SJSA1 (cell line): ENCODE data around the gene CCDC85B. TPM values are rescaled to one million over a fixed set of nuclear protein-coding genes. Genes with fewer than 3 reads are reported as not detected.
A peak's percentile ranks its signal among the peaks of the same experiment; 100 is the strongest.

Experiments
- DNase-seq, 2 experiments: peaks; one replicate each; pipeline ENCODE4 v3.0.0-alpha.2; 2015 to 2020; ENCODE audit warnings: low spot score in 2 of 2, low read depth in 1 of 2
- H3K27ac ChIP-seq: fragments of 250-450 bp; sonication (Bioruptor Pico); 2 replicates; pipeline ENCODE4 v1.5.1; 2020; ENCODE audit warnings: mild to moderate bottlenecking, moderate library complexity
- H3K27me3 ChIP-seq: fragments of 250-450 bp; sonication (Bioruptor Pico); replicated peaks from 2 replicates; pipeline ENCODE4 v1.5.1; 2020; ENCODE audit warnings: mild to moderate bottlenecking, moderate library complexity
- H3K36me3 ChIP-seq: fragments of 250-450 bp; sonication (Bioruptor Pico); 2 replicates; pipeline ENCODE4 v1.5.1; 2020; ENCODE audit warnings: mild to moderate bottlenecking
- H3K4me1 ChIP-seq: fragments of 250-450 bp; sonication (Bioruptor Pico); replicated peaks from 2 replicates; pipeline ENCODE4 v1.6.1; 2021; ENCODE audit warnings: mild to moderate bottlenecking
- H3K4me3 ChIP-seq: fragments of 250-450 bp; sonication (Bioruptor Pico); 2 replicates; pipeline ENCODE4 v1.5.1; 2020; ENCODE audit warnings: mild to moderate bottlenecking
- H3K9me3 ChIP-seq: fragments of 250-450 bp; sonication (Bioruptor Pico); replicated peaks from 2 replicates; pipeline ENCODE4 v1.5.1; 2020; ENCODE audit warnings: mild to moderate bottlenecking
- total RNA-seq: library from RNA; depleted of rRNA; stranded (reverse); fragments of >200 nt; shearing (Covaris generic); gene quantifications from 2 replicates; pipeline ENCODE4 v1.2.3, GENCODE V29; 2014

Gene CCDC85B
- total RNA-seq, 1 experiment from 2014 or later = 94.0 TPM

GRCh38 chr11:65869643-65870306 lies 20.7 kb upstream of the CCDC85B start:
- H3K36me3 ChIP-seq = peaks cover 77% of the 10 kb centered on the region

GRCh38 chr11:65870307-65870658 lies 20.2 kb upstream of the CCDC85B start:
- peak in 1 of 2 experiments; percentile 63 for DNase-seq
- peaks cover 35% of the 10 kb centered on the region for H3K4me1 ChIP-seq
- H3K36me3 ChIP-seq = peaks cover 72% of the 10 kb centered on the region
- H3K27ac ChIP-seq = no peak overlapping the region
- H3K9me3 ChIP-seq = 0 out of 2 replicates have a peak, but pooled peaks cover 3% of the 10 kb centered on the region
- H3K4me3 ChIP-seq = no peak overlapping the region
- H3K27me3 ChIP-seq = no peaks in the 10 kb centered on the region

More at GRCh38 chr11:65869643-65870306, 20.7 kb upstream of the CCDC85B start:
- Histone ChIP-seq H3K27ac (no peak overlapping the region), H3K4me1 (peaks cover 35% of the 10 kb centered on the region), H3K9me3 (0 out of 2 replicates have a peak, but pooled peaks cover 3% of the 10 kb centered on the region), H3K27me3 (no peaks in the 10 kb centered on the region), H3K4me3 (no peak overlapping the region)
- DNase-seq = peak in 1 of 2 experiments; percentile 56

DNA sequence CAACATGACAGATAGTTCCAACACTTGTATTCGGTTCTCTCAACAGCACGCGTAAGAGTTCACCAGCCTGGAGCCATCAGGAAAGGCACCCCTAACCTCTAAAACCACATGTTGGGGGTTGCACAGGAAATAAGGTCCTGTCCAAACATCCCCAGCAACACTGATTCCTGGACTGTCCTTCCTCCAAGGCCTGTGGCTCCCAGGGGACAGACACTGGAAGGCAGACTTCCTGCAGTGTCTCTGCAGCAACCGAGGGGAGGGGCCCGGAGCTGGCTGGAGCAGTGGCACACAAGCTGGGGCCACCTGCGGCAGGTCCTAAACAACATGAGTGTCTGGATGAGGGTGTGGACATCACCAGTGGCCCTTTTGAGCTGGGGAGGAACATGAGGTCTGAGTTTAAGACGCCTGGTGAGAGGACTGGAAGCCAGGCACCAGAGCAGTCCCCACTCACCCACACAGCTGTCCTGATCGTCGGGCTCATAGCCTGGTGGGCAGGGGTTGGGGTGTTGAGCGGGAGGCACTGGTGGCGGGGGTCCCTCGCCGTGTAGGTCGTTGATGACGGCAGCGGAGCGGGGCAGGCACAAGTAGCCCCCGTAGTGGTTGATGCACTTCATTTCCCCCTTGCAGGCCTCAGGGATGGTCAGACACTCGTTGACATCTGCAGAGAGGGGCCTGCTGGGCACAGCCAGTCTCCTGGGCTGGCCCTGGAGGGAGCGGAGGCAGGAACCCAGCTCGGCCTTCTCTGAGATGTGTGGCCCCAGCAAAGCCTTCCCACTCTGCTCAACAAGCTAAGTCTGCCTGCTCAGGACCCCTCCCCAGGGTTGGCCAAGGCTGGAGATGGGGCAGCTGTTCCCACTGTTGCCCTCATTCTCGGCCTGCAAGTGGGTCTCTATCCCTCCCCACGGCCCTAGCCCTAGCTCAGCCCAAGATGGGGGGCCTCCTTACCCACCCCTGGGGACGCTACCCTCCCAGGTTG lies 19.5 kb upstream of the CCDC85B start:
- Histone ChIP-seq H3K4me1 (peaks cover 35% of the 10 kb centered on the region), H3K36me3 (peaks cover 65% of the 10 kb centered on the region), H3K27me3 (no peaks in the 10 kb centered on the region), H3K9me3 (0 out of 2 replicates have a peak, but pooled peaks cover 3% of the 10 kb centered on the region), H3K27ac (peak overlapping the region; percentile 57; the same call in 1 of the 2 replicates), H3K4me3 (peak overlapping the region; percentile 68)
- DNase-seq = peak; percentile 26 to 59

DNA sequence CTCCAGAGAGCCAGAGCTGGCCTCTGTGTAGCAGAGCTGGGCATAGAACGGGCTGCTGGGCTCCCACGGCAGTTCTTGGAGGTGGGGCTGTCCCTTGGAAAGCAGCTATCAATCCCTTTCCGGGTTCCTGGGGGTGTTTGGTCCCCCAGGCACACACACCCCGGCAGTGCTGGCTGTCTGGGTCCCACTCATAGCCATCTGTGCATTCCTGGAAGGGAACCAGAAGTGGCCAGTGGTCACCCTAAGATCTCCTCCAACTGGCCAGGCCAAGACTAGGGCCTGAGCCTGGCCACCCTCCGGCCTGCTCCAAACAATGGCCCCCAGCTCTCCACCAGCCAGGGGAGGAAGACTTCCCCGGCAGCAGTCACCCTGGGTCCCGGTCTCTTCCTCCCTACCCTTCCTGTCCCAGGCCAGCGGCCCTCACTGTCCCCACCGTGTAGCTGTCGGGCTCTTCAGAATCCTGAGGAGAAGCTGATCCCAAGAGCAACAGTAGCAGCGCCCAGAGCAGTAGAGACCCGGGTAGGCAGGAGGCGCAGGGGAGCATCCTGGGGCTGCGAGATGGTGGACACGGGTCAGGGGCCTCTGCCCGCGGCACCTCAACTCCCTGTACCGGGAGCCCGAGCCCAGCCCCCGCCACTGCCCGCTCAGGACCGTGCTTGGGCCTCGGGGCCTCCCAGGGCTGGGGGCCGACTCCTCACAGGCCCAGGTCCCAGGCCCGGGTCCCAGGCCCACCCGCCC lies 18.5 kb upstream of the CCDC85B start:
- peaks cover 55% of the 10 kb centered on the region for H3K36me3 ChIP-seq
- 0 out of 2 replicates have a peak, but pooled peaks cover 3% of the 10 kb centered on the region for H3K9me3 ChIP-seq
- H3K27ac ChIP-seq = peak overlapping the region; percentile 57
- peaks cover 35% of the 10 kb centered on the region for H3K4me1 ChIP-seq
- H3K4me3 ChIP-seq = peak overlapping the region; percentile 68
- H3K27me3 ChIP-seq = no peaks in the 10 kb centered on the region
- peak; percentile 82 to 84 for DNase-seq

GRCh38 chr11:65872586-65873317 lies 17.7 kb upstream of the CCDC85B start, which contains the start of gene EFEMP2:
Gene EFEMP2 (minus strand): TSS chr11:65872800. CDS start chr11:65872354, 446 bp downstream.
- Histone ChIP-seq H3K36me3 (peaks cover 47% of the 10 kb centered on the region), H3K4me1 (peaks cover 35% of the 10 kb centered on the region), H3K27ac (peak within 1 kb of the TSS; percentile 57), H3K27me3 (no peaks in the 10 kb centered on the region), H3K4me3 (peak within 1 kb of the TSS; percentile 68), H3K9me3 (0 out of 2 replicates have a peak, but pooled peaks cover 3% of the 10 kb centered on the region)
- peak in 1 of 2 experiments; percentile 84 for DNase-seq

DNA sequence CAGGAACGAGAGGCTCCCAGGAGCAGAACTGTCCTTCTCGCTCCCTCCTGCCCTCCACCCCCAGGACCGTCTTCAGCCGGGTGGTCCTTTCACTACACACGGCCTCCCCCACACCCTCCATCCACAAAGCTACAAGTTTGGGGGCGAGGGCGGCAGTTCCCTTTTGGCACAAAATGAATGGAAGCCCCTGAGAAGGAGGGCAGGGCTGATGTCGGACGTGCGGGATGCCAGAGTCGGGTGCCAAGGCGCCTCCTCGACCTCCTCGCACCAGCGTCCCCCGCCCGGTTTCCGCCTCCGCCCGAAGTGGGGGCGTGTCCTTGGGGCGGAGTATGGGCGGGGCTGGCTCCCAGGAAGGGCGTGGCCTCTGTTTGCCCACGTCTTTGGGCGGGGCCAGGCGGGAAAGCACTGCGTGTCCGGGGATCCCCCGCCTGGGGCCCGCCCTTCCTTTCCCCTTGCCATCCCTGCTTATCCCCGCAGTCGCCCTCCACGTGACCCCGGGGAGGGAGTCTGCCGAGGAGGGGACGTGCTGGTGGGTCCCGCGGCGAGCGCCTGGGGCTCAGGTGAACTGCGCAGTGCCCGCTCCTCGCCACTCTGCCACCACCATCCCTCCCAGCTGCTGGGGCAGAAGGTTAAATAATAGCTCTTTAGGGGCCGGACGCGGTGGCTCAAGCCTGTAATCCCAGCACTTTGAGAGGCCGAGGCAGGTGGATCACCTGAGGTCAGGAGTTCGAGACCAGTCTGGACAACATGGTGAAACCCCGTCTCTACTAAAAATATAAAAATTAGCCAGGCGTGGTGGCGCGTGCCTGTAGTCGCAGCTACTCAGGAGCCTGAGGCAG lies 16.9 kb upstream of the CCDC85B start:
- H3K9me3 ChIP-seq = 0 out of 2 replicates have a peak, but pooled peaks cover 3% of the 10 kb centered on the region
- H3K27me3 ChIP-seq = no peaks in the 10 kb centered on the region
- DNase-seq = peak; percentile 99 to 100
- H3K27ac ChIP-seq = peak overlapping the region; percentile 57
- H3K4me1 ChIP-seq = peaks cover 35% of the 10 kb centered on the region
- peaks cover 39% of the 10 kb centered on the region for H3K36me3 ChIP-seq
- H3K4me3 ChIP-seq = peak overlapping the region; percentile 68

DNA sequence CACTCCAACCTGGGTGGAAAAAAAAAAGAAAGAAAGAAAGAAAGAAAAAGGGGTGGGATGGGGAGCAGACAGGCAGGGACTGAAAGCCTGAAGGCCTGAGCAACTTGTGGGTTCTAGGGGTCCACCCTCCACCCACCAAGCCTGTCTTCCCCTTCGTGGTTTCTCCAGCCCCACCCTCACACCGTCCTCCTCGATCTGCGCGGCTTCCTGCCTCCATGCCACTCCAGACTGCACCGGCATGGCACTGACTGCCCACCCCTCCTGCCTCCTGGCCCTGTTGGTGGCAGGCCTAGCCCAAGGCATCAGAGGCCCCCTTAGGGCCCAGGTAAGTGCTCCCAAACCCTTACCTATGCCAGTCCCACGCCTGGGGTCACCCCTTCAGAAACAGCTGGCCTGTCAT lies 10.9 kb upstream of the CCDC85B start, which contains the start of gene CTSW:
Gene CTSW (plus strand): TSS at position 221 of the 400 bp plus-strand sequence. CDS start 18 bp downstream, at position 239.
- no peak for DNase-seq
- H3K27me3 ChIP-seq = no peaks in the 10 kb centered on the region
- H3K4me3 ChIP-seq = no peak within 1 kb of the TSS
- no peaks in the 10 kb centered on the region for H3K9me3 ChIP-seq
- H3K27ac ChIP-seq = no peak within 1 kb of the TSS
- H3K4me1 ChIP-seq = peaks cover 21% of the 10 kb centered on the region
- H3K36me3 ChIP-seq = peaks cover 30% of the 10 kb centered on the region

GRCh38 chr11:65880027-65880426 lies 10.4 kb upstream of the CCDC85B start:
- H3K4me1 ChIP-seq = peaks cover 24% of the 10 kb centered on the region
- no peaks in the 10 kb centered on the region for H3K27me3 ChIP-seq
- H3K4me3 ChIP-seq = no peak overlapping the region
- no peak for DNase-seq
- H3K36me3 ChIP-seq = peaks cover 34% of the 10 kb centered on the region
- no peaks in the 10 kb centered on the region for H3K9me3 ChIP-seq
- no peak overlapping the region for H3K27ac ChIP-seq

DNA sequence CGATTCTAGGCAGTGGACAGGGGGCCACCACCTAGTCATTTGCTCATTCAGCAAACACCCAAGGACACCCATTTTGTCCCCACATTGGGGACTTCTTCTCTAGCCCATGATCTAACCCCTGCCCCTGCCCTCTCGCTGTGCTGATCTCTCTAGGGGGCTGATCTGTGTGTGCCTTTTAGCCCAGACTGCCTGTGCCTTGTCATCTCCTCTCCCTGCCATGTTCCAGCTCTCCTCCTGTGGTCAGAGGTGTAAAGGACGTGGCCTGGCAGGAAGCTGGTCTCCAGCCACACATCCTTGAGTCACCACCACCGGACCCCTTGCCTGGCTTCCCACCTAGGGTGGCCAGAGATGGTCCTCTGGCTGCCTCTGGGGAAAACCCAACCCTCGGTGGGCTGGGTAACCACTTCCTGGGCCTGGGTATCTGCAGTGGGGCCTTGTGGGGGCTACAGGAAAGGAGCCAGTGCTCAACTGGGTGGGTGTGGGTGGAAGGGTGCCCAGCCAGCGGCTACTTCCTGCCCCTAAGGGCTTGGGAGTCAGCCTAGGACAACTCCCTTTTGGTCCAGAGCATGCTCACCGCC lies 9.5 kb upstream of the CCDC85B start:
- peaks cover 43% of the 10 kb centered on the region for H3K36me3 ChIP-seq
- H3K9me3 ChIP-seq = no peaks in the 10 kb centered on the region
- peak in 1 of 2 experiments; percentile 72 for DNase-seq
- peaks cover 24% of the 10 kb centered on the region for H3K4me1 ChIP-seq
- H3K4me3 ChIP-seq = no peak overlapping the region
- no peak overlapping the region for H3K27ac ChIP-seq
- no peaks in the 10 kb centered on the region for H3K27me3 ChIP-seq

- H3K4me1 ChIP-seq = peaks cover 25% of the 10 kb centered on the region
Observed at GRCh38 chr11:65882120-65883057, 8.1 kb upstream of the CCDC85B start.

More at GRCh38 chr11:65882120-65883057, 8.1 kb upstream of the CCDC85B start:
- DNase-seq = peak in 1 of 2 experiments; percentile 60
- H3K9me3 ChIP-seq = no peaks in the 10 kb centered on the region
- peaks cover 54% of the 10 kb centered on the region for H3K36me3 ChIP-seq
- no peaks in the 10 kb centered on the region for H3K27me3 ChIP-seq
- no peak overlapping the region for H3K27ac ChIP-seq
- no peak overlapping the region for H3K4me3 ChIP-seq
